T-helper 1 cell (primary cell): ENCODE data around the gene IL11.
"Not testable (repeated sequence)": the region's sequence is repeated elsewhere in the genome, so short reads cannot be mapped to it uniquely, and the experiment has no call there.

Source experiments
- DNase-seq, 5 donors: peaks; one replicate each; pipeline ENCODE4 v3.0.0-alpha.2; 2012 to 2020
- total RNA-seq, 4 donors: gene quantifications; one replicate each; lab custom pipeline; 2026; lab: John Stamatoyannopoulos, UW

IL11 gene
- total RNA-seq, result 0 to 0.23 (median 0.06) reads per million in 4 donors

DNA sequence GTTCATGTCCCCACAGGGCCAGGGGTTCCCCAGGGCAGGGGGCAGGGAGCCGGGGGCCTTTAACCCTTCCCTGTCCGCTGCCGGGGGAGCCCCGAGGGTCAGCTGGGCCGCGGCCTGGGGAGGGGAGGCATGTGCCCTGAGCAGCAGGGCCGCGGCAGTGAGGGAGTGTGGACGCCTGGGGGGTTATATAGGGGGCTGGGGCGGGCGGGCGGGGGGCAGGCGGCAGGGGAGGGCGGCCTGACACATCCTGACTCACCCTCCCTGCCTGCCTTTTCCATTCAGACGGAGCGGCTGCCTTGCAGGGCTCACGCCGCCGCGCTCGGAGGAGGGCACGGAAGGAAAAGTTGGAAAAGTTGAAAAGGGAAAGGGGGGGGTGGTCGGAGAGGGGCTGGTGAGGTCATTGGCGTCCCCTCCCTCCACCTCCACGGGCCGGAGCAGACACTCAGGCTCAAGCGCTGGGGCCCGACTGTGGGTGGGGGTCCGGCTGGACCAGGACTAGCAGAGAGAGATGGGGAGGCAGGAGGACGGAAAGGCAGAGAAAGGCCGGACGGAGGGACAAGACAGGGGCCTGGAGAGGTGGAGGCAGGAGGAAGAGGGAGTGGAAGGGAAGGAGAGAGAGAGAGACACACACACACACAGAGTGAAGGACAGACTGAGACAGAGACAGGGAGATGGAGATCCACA is at the start of gene IL11:
TSS of gene IL11 (minus strand) at position 159 of the 684 bp plus-strand sequence. CDS start at position 6, 153 bp downstream.
- DNase-seq, result no peak

GRCh38 chr19:55419624-55420236 is 49.5 kb upstream of the IL11 start:
- DNase-seq, result no peak

GRCh38 chr19:55419103-55419502 is 48.8 kb upstream of the IL11 start:
- DNase-seq, result no peak

GRCh38 chr19:55418185-55418584 is 47.9 kb upstream of the IL11 start:
- DNase-seq, result peak in 3 of 5 donors; percentile 25 to 57 (median 37)

GRCh38 chr19:55410168-55410567 is 39.9 kb upstream of the IL11 start:
- no peak for DNase-seq

DNA sequence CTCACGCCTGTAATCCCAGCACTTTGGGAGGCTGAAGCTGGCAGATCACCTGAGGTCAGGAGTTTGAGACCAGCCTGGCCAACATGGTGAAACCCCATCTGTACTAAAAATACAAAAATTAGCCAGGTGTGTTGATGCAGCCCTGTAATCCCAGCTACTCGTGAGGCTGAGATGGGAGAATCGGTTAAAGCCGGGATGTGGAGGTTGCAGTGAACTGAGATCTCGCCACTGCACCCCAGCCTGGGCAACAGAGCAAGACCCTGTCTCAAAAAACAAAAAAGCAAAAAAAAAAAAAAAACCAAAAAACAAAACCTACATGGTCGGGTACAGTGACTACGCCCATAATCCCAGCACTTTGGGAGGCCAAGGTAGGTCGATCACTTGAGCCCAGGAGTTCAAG is 38.9 kb upstream of the IL11 start:
- not testable (repeated sequence) for DNase-seq

GRCh38 chr19:55408533-55408872 is 38.2 kb upstream of the IL11 start:
- DNase-seq, result no peak

- DNase-seq, result peak; percentile 95 to 99 (median 97)
Observed at GRCh38 chr19:55407800-55408532, 37.7 kb upstream of the IL11 start.

GRCh38 chr19:55407550-55407799 is 37.2 kb upstream of the IL11 start, which contains the start of gene UBE2S:
TSS of gene UBE2S (minus strand) at chr19:55407788. CDS start at chr19:55407589, 199 bp downstream.
- DNase-seq, result not testable (repeated sequence)

DNA sequence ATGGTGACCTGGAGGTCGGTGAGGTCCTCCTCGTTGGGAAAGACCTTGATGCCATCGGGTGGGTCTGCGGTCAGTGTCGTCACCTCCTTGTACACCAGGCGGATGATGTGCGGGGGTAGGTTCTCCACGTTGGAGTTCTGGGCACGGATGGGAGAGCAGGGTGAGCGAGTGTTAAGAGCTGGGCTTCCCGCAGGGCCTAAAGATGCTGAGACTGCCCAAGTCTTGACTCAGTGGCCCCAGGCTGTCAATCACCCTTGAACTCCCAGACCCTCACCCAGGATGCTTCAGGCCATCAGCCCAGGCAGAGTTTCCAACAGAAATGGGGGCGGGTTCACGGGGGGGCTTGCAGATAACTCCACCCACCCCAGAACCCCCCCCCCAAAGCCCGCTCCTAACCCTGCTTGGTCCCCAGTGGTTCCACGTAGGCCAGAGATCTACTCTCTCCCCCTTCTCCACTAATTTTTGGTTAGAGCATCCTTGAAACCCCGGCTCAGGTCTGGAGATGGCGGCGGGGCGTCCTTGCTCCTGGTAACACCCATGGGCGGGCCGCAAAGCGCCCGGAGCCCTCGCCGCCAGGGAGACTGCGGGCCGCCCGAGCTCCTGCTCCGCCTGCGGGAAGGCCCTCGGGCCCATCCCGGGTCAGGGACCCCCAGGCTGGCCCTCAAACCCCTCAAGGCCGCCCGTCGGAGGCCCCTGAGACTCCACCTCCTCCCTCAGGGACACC is 36.7 kb upstream of the IL11 start:
- DNase-seq, result peak in 2 of 5 donors; percentile 21 to 59

DNA sequence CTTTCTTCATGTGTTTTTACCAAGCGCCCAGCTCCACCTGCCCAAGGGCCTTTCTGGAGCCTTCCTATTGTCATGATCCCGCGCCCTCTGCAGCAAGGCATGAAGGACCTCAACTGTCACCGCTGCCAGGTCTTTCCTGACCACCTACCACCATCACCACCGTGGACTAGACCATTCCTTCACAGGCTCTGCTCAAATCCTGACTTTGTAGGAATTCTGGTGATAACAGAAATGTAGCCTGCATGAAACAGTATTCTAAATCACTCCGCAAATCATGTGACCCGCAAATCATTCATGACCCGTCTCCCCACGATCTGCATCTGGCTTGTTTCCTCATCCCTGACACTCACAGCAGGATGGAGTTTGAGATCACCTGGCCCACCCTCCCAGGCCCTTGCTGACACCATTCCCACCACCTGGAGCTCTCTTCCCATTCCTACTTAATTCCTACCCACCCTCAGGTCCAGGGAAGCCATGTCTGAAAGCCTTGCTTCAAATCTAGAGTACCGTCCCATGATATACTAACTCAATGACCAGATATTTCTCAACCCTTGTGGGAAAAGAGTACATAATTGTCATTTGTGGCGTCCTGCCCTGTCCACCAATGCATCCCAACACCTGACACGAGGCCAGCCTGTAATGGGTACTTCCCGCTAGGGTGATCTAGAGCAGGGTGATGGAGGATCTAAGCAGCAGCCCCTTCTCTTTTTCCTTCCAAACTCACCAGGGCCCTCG is 36.0 kb upstream of the IL11 start:
- peak in 1 of 5 donors; percentile 24 for DNase-seq

GRCh38 chr19:55405638-55406037 is 35.4 kb upstream of the IL11 start:
- no peak for DNase-seq

GRCh38 chr19:55402509-55402908 is 32.2 kb upstream of the IL11 start:
- no peak for DNase-seq

- not testable (repeated sequence) for DNase-seq
Observed at GRCh38 chr19:55401390-55401789, 31.1 kb upstream of the IL11 start.

DNA sequence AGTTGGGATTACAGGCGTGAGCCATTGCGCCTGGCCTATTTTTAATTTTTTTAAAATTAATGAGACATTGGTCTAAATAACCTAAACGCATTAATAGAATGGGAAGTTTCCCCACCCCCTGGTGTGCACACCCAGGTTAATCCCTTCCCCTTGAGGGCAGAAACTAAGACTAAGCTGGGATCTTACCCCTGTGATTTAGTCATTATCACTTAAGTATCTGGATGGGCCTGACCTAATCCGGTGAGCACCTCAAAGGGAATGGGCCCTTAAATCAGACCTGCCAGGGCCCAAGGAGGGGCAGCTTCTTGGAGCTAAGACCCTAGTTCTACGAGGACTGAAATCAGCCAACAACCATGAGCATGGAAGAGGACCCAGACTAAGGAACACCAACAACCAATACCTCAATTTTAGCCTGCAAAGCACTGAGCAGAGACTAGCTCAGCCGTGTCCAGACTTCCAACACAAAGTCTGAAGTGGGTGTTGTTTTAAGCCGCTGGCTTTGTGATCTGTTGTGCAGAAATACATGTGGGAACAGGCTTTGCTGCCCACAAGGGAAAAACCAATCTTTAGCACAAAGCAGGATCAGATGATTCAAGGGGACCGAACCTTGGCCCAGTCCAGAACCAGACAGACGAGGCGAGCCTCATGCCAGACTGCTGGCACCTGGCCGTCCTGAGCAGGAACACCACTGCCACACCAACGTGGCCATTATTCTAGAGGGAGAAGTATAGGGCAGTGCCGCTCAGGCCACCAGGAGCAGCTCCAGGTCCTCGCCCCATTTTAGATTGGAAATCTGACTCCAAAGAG is 30.2 kb upstream of the IL11 start:
- DNase-seq, result no peak

DNA sequence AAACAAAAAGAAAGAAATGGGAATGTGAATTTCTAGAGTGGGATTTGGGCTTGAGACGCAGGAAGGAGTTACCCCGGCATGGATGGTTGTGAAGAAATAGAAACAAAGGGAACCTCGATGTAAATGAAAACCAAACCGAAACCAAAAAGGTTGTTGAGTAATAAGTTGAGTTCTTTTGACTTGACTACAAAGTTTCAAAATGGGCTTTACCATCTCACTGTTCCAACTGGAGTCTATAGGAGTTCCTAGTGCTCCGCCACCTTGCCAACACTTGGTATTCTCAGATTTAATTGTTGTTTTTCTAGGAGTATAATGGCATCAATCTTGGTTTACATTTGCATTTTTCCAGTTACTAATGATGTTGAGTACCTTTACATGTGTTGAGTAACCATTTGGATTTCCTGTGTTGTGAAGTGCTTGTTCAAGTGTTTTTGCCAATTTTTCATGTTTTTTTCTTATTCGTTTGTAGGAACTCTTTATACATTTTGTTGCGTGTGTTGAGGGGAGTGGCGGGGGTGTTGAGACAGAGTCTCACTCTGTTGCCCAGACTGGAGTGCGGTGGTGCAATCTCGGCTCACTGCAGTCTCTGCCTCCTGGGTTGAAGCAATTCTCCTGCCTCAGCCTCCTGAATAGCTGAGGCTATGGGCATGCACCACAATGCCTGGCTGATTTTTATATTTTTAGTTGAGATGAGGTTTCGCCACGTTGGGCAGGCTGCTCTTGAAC is 28.1 kb upstream of the IL11 start:
- DNase-seq, result peak in 1 of 5 donors; percentile 45

DNA sequence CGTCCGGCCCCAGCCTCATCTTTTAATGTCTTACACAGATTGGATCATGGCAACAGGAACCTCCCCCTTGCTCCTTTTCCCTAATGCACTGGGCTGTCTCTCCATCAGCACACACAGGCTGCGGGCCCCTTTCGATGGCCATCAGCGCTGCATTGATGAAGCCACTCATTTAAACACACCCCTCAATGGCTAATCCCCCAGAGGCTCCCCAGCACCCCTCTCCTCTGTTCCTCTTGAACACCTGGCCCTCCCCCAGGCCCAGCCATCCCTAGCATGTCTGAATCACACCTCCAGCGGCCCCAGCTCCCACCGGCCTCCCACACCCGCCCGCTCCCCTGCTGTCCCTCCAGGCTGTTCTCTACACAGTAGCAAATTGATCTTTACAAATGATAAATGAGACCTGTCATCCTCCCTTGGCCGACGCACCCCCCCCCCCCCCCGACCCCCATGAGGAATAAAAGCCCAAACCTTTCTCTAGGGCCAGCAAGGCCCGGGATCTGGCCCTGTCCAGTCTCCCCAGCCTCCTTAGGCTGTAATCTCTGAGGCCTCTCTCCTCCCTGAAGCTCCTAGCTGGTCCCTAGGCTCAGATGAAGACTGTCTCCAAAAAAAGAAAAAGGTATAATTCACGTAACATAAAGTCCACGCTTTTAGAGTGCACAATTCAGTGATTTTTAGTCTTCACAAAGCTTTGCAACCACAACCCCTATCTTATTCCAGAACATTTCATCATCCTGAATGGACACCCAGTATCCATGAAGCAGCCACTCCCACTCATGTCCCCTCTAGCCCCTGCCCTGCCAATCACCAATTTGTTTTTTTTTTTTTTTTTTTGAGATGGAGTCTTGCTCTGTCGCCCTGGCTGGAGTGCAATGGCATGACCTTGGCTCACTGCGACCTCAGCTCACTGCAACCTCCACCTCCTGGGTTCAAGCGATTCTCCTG is 22.8 kb upstream of the IL11 start:
- DNase-seq, result no peak

GRCh38 chr19:55391702-55392615 is 21.7 kb upstream of the IL11 start:
- no peak for DNase-seq
